ENCODE data around the gene CCDC158.
A peak's percentile ranks its signal among the peaks of the same experiment; 100 is the strongest.

CCDC158 gene

GRCh38 chr4:76306882-76307659, 113.9 kb downstream of the CCDC158 start:
- H3K4me3 ChIP-seq (ENCODE audit: low read depth, low read length) = peak overlapping the region; percentile 76
- peak; percentile 48 for TF ChIP-seq CTCF (conservative IDR thresholded peaks at IDR 0.05; ENCODE audit: low read depth, low read length)
- peak; percentile 49 for DNase-seq (ENCODE audit: low read depth)

- peak; percentile 58 for DNase-seq (ENCODE audit: low read depth)
- TF ChIP-seq CTCF (conservative IDR thresholded peaks at IDR 0.05; ENCODE audit: low read depth, low read length) = no peak
- peak within 1 kb of the TSS; percentile 76 for H3K4me3 ChIP-seq (ENCODE audit: low read depth, low read length)
Observed at GRCh38 chr4:76305971-76306881, 114.7 kb downstream of the CCDC158 start, which contains the start of gene STBD1. Gene STBD1 (plus strand): TSS chr4:76306733. CDS start chr4:76306770, 37 bp downstream.

- no peak overlapping the region for H3K4me3 ChIP-seq (ENCODE audit: low read depth, low read length)
- TF ChIP-seq CTCF (conservative IDR thresholded peaks at IDR 0.05; ENCODE audit: low read depth, low read length) = no peak
- DNase-seq (ENCODE audit: low read depth) = no peak
Observed at GRCh38 chr4:76305033-76305687, 115.8 kb downstream of the CCDC158 start.

- no peak overlapping the region for H3K4me3 ChIP-seq (ENCODE audit: low read depth, low read length)
- peak; percentile 24 for DNase-seq (ENCODE audit: low read depth)
- no peak for TF ChIP-seq CTCF (conservative IDR thresholded peaks at IDR 0.05; ENCODE audit: low read depth, low read length)
Observed at GRCh38 chr4:76302826-76303438, 118.0 kb downstream of the CCDC158 start.

GRCh38 chr4:76301775-76302162, 119.2 kb downstream of the CCDC158 start:
- DNase-seq (ENCODE audit: low read depth) = no peak
- TF ChIP-seq CTCF (conservative IDR thresholded peaks at IDR 0.05; ENCODE audit: low read depth, low read length) = no peak
- no peak overlapping the region for H3K4me3 ChIP-seq (ENCODE audit: low read depth, low read length)

- no peak for TF ChIP-seq CTCF (conservative IDR thresholded peaks at IDR 0.05; ENCODE audit: low read depth, low read length)
- H3K4me3 ChIP-seq (ENCODE audit: low read depth, low read length) = no peak overlapping the region
- peak; percentile 88 for DNase-seq (ENCODE audit: low read depth)
Observed at GRCh38 chr4:76301068-76301774, 119.7 kb downstream of the CCDC158 start.

All from choroid plexus epithelial cell (primary cell).